Glutamatergic neuron (in vitro differentiated cells): Measurements from ENCODE around the gene HIPK2. TPM values are rescaled to one million over a fixed set of nuclear protein-coding genes. Genes with fewer than 3 reads are reported as not detected.
A peak's percentile ranks its signal among the peaks of the same experiment; 100 is the strongest.

Source experiments
- DNase-seq: peaks from one replicate; pipeline ENCODE4 v3.0.0; 2022
- H3K27ac Mint-ChIP-seq: one replicate; pipeline ENCODE4 v1.8.0; 2020; ENCODE audit warnings: mild to moderate bottlenecking, mixed read lengths, inconsistent platforms; ENCODE audit not compliant: unreplicated experiment
- H3K27me3 Mint-ChIP-seq: one replicate; pipeline ENCODE4 v1.8.0; 2020; ENCODE audit warnings: mild to moderate bottlenecking, moderate library complexity, mixed read lengths, inconsistent platforms; ENCODE audit not compliant: unreplicated experiment
- H3K36me3 Mint-ChIP-seq: one replicate; pipeline ENCODE4 v1.8.0; 2020; ENCODE audit warnings: mild to moderate bottlenecking, mixed read lengths, inconsistent platforms; ENCODE audit not compliant: unreplicated experiment
- H3K4me1 Mint-ChIP-seq: one replicate; pipeline ENCODE4 v1.8.0; 2020; ENCODE audit warnings: mild to moderate bottlenecking, low read depth, mixed read lengths, inconsistent platforms; ENCODE audit not compliant: unreplicated experiment
- H3K4me3 Mint-ChIP-seq: one replicate; pipeline ENCODE4 v1.8.0; 2020; ENCODE audit warnings: mild to moderate bottlenecking, mixed read lengths, inconsistent platforms; ENCODE audit not compliant: unreplicated experiment
- H3K9me3 Mint-ChIP-seq: one replicate; pipeline ENCODE4 v1.8.0; 2020; ENCODE audit warnings: mild to moderate bottlenecking, moderate library complexity, mixed read lengths, inconsistent platforms; ENCODE audit not compliant: unreplicated experiment
- total RNA-seq: library from RNA; stranded (reverse); fragmentation: NEBNext Ultra II Directional; extraction: Animal tissue kit (Norgen Biotek cat#: 25700); gene quantifications from one replicate; pipeline ENCODE4 v1.2.1, GENCODE V29; 2021; ENCODE audit not compliant: unreplicated experiment
- TF ChIP-seq, protein P1 (sequence below): fragments of 200-600 bp; sonication (generic); IDR thresholded peaks from one replicate; pipeline ENCODE4 v1.5.0; 2021; ENCODE audit not compliant: partially characterized antibody, unreplicated experiment

HIPK2 gene
- total RNA-seq, 1 donor from 2014 or later = 36.9 TPM

DNA sequence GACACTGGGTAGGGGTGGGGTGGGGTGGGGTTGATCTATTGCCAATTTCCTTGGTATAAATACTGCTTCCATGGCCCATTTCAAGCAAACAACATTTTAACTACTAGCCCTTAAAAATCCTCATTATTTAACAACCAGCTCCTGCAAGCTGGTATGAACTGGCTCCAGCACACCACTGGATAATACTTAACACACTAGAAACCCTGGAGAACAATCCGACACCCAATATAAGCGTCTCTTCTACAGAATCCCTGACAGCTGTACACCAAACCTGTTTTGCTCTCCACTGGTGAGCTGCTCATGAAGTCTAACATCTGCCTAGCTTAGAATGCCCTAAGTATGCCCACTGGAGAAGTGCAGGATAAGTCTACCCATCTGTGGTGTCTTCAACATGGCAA is 116.8 kb downstream of the HIPK2 start:
- Mint-ChIP-seq H3K4me1 (peaks cover 22% of the 10 kb centered on the region), H3K9me3 (peaks cover 5% of the 10 kb centered on the region), H3K36me3 (no peaks in the 10 kb centered on the region), H3K27me3 (peaks cover 6% of the 10 kb centered on the region), H3K27ac (no peak overlapping the region), H3K4me3 (no peak overlapping the region)
- TF ChIP-seq, protein P1, sequence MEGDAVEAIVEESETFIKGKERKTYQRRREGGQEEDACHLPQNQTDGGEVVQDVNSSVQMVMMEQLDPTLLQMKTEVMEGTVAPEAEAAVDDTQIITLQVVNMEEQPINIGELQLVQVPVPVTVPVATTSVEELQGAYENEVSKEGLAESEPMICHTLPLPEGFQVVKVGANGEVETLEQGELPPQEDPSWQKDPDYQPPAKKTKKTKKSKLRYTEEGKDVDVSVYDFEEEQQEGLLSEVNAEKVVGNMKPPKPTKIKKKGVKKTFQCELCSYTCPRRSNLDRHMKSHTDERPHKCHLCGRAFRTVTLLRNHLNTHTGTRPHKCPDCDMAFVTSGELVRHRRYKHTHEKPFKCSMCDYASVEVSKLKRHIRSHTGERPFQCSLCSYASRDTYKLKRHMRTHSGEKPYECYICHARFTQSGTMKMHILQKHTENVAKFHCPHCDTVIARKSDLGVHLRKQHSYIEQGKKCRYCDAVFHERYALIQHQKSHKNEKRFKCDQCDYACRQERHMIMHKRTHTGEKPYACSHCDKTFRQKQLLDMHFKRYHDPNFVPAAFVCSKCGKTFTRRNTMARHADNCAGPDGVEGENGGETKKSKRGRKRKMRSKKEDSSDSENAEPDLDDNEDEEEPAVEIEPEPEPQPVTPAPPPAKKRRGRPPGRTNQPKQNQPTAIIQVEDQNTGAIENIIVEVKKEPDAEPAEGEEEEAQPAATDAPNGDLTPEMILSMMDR = no peak
- DNase-seq = no peak

GRCh38 chr7:139660317-139661042 is 117.3 kb downstream of the HIPK2 start:
- H3K4me1 Mint-ChIP-seq = peaks cover 20% of the 10 kb centered on the region
- H3K4me3 Mint-ChIP-seq = no peak overlapping the region
- H3K36me3 Mint-ChIP-seq = no peaks in the 10 kb centered on the region
- H3K27me3 Mint-ChIP-seq = peaks cover 6% of the 10 kb centered on the region
- no peak overlapping the region for H3K27ac Mint-ChIP-seq
- TF ChIP-seq, protein P1 = no peak
- no peak for DNase-seq
- peaks cover 5% of the 10 kb centered on the region for H3K9me3 Mint-ChIP-seq

DNA sequence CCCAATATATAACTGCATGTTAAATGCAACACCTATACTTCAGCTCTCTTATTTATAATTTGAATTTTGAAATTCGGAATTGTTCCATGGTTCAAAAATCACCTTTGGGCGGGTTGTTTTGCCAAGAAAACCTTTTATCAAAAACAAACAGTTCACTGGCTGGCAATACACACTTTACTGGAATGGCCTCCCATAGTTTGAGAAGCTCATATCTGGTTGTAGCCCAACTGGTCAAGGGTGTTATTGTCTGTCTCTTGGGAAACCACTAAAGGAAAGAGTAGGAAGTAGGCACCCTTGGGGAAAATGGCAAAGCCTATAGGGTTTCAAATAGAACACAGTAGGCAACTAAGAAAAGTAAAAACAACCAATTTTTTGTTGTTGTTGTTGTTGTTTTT is 117.9 kb downstream of the HIPK2 start:
- H3K27ac Mint-ChIP-seq = peak overlapping the region; percentile 8
- H3K4me3 Mint-ChIP-seq = no peak overlapping the region
- H3K4me1 Mint-ChIP-seq = peaks cover 19% of the 10 kb centered on the region
- DNase-seq = no peak
- peaks cover 6% of the 10 kb centered on the region for H3K27me3 Mint-ChIP-seq
- H3K36me3 Mint-ChIP-seq = no peaks in the 10 kb centered on the region
- TF ChIP-seq, protein P1 = no peak
- peaks cover 6% of the 10 kb centered on the region for H3K9me3 Mint-ChIP-seq

DNA sequence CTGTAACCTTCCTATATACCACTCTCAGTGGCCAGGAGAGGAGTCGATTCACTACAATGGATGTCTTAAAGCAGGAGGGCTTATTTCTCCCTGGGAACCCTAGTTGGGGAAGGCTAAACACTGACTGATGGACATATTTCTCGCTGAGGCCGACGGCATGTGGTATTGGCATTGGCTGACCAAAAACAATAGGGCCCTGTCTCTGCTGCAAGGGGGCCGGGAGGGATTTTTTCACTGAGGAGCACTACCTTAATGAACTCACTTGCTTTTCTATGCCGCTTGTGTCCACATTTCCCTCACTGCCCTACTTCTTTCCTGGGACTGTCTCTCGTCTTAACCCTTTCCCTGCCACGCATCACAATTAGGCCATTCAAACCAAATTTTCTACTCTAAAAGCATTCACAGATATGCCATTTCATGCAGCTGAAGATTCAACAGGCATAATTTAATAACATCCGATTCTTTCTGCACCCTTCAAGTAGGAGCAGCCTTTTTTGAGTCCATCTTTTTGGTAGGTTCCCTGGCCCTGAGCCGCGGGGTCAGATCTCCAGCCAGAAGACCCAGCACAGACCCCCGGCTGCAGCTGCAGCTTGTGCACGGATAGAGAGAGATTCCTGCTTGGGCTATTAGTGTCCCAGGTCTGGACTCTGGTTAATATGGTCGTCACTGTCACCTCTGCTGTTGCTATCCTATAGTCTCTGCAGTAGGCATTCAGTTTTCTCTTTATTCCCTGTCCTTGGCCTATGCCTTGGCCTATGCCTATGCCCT is 118.7 kb downstream of the HIPK2 start:
- no peaks in the 10 kb centered on the region for H3K36me3 Mint-ChIP-seq
- TF ChIP-seq, protein P1 = no peak
- peaks cover 7% of the 10 kb centered on the region for H3K9me3 Mint-ChIP-seq
- H3K4me1 Mint-ChIP-seq = peaks cover 19% of the 10 kb centered on the region
- DNase-seq = no peak
- peak overlapping the region; percentile 8 for H3K27ac Mint-ChIP-seq
- peaks cover 6% of the 10 kb centered on the region for H3K27me3 Mint-ChIP-seq
- no peak overlapping the region for H3K4me3 Mint-ChIP-seq

DNA sequence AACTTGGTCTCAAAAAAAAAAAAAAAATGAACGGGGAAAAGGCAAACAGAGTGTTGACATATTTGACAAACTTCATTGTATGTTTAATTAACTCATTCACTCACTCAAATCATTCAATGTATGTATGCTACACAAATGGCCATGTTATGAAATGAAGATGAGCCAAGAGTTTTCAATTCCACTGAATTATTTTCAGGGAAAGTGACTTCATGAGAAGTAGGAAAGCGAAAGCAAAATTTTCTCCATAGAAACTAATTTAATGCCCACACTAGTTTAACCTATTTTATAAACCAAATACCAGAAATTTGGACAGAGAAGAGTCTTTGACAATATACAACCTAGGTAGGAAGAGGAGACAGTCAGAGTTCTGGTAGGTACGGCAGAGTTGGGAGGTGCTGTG is 119.5 kb downstream of the HIPK2 start:
- Mint-ChIP-seq H3K4me1 (peaks cover 19% of the 10 kb centered on the region), H3K36me3 (no peaks in the 10 kb centered on the region), H3K27me3 (peaks cover 6% of the 10 kb centered on the region), H3K9me3 (peaks cover 7% of the 10 kb centered on the region), H3K27ac (no peak overlapping the region), H3K4me3 (no peak overlapping the region)
- TF ChIP-seq, protein P1 = no peak
- no peak for DNase-seq
